ENCODE measurements around the gene SORBS2. TPM values are rescaled to one million over a fixed set of nuclear protein-coding genes. Genes with fewer than 3 reads are reported as not detected.

Gene SORBS2
- total and polyA plus RNA-seq, 2 of the 8 experiments (the other 6 are each of a cell fraction or from before 2014, with no cell fraction given) = 73.0 to 87.1 TPM

DNA sequence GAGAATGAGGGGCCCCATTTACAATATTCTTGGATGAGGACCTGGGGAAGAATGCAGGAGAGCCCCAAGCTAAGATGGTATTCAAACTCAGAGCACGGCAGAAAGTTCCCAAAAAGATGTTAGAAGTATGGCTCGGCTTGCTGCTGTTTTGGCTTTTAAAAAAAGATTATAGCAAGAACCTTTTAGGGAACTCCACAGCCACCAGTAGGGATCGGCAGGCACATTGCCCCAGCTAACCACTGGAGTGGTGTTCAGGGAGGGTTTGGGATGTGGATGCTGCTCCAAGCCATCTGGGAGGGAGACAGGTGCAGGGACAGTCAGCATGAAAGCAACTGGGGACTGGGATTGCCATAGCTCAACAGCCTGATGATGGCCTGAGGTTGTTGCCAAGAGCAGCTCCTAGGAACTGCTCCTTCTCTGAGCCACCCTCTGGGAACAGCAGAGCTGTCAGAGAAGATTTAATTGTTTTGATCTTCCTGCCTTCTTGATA lies 63.0 kb downstream of the SORBS2 start (continued):
- TF ChIP-seq, protein P1, sequence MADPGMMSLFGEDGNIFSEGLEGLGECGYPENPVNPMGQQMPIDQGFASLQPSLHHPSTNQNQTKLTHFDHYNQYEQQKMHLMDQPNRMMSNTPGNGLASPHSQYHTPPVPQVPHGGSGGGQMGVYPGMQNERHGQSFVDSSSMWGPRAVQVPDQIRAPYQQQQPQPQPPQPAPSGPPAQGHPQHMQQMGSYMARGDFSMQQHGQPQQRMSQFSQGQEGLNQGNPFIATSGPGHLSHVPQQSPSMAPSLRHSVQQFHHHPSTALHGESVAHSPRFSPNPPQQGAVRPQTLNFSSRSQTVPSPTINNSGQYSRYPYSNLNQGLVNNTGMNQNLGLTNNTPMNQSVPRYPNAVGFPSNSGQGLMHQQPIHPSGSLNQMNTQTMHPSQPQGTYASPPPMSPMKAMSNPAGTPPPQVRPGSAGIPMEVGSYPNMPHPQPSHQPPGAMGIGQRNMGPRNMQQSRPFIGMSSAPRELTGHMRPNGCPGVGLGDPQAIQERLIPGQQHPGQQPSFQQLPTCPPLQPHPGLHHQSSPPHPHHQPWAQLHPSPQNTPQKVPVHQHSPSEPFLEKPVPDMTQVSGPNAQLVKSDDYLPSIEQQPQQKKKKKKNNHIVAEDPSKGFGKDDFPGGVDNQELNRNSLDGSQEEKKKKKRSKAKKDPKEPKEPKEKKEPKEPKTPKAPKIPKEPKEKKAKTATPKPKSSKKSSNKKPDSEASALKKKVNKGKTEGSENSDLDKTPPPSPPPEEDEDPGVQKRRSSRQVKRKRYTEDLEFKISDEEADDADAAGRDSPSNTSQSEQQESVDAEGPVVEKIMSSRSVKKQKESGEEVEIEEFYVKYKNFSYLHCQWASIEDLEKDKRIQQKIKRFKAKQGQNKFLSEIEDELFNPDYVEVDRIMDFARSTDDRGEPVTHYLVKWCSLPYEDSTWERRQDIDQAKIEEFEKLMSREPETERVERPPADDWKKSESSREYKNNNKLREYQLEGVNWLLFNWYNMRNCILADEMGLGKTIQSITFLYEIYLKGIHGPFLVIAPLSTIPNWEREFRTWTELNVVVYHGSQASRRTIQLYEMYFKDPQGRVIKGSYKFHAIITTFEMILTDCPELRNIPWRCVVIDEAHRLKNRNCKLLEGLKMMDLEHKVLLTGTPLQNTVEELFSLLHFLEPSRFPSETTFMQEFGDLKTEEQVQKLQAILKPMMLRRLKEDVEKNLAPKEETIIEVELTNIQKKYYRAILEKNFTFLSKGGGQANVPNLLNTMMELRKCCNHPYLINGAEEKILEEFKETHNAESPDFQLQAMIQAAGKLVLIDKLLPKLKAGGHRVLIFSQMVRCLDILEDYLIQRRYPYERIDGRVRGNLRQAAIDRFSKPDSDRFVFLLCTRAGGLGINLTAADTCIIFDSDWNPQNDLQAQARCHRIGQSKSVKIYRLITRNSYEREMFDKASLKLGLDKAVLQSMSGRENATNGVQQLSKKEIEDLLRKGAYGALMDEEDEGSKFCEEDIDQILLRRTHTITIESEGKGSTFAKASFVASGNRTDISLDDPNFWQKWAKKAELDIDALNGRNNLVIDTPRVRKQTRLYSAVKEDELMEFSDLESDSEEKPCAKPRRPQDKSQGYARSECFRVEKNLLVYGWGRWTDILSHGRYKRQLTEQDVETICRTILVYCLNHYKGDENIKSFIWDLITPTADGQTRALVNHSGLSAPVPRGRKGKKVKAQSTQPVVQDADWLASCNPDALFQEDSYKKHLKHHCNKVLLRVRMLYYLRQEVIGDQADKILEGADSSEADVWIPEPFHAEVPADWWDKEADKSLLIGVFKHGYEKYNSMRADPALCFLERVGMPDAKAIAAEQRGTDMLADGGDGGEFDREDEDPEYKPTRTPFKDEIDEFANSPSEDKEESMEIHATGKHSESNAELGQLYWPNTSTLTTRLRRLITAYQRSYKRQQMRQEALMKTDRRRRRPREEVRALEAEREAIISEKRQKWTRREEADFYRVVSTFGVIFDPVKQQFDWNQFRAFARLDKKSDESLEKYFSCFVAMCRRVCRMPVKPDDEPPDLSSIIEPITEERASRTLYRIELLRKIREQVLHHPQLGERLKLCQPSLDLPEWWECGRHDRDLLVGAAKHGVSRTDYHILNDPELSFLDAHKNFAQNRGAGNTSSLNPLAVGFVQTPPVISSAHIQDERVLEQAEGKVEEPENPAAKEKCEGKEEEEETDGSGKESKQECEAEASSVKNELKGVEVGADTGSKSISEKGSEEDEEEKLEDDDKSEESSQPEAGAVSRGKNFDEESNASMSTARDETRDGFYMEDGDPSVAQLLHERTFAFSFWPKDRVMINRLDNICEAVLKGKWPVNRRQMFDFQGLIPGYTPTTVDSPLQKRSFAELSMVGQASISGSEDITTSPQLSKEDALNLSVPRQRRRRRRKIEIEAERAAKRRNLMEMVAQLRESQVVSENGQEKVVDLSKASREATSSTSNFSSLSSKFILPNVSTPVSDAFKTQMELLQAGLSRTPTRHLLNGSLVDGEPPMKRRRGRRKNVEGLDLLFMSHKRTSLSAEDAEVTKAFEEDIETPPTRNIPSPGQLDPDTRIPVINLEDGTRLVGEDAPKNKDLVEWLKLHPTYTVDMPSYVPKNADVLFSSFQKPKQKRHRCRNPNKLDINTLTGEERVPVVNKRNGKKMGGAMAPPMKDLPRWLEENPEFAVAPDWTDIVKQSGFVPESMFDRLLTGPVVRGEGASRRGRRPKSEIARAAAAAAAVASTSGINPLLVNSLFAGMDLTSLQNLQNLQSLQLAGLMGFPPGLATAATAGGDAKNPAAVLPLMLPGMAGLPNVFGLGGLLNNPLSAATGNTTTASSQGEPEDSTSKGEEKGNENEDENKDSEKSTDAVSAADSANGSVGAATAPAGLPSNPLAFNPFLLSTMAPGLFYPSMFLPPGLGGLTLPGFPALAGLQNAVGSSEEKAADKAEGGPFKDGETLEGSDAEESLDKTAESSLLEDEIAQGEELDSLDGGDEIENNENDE (IDR thresholded peaks at IDR 0.05; ENCODE audit: insufficient replicate concordance, low read length) = no peak
- TF ChIP-seq RFX5 (IDR thresholded peaks at IDR 0.05; ENCODE audit: borderline replicate concordance, low read depth, low read length) = no peak
- TF ChIP-seq BCL11A (IDR thresholded peaks at IDR 0.05; ENCODE audit: low read depth in 2 of 2, low read length in 2 of 2) = no peak
- TF ChIP-seq, protein P2, sequence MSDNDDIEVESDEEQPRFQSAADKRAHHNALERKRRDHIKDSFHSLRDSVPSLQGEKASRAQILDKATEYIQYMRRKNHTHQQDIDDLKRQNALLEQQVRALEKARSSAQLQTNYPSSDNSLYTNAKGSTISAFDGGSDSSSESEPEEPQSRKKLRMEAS (IDR thresholded peaks at IDR 0.05) = no peak
- TF ChIP-seq EZH2 (IDR thresholded peaks at IDR 0.05; ENCODE audit: low read depth, low read length, severe bottlenecking) = no peak
- no peak for TF ChIP-seq GTF2F1 (IDR thresholded peaks at IDR 0.05; ENCODE audit: borderline replicate concordance, low read depth, low read length)
- no peak for TF ChIP-seq TBP (IDR thresholded peaks at IDR 0.05; ENCODE audit: low read depth, low read length)
- no peak for TF ChIP-seq TEAD4 (IDR thresholded peaks at IDR 0.05; ENCODE audit: low read depth, low read length)
- no peak for TF ChIP-seq TAF1 (IDR thresholded peaks at IDR 0.05; ENCODE audit: low read depth, low read length)
- TF ChIP-seq SIN3A (conservative IDR thresholded peaks at IDR 0.05 in 1 of 2, IDR thresholded peaks at IDR 0.05 in 1 of 2; ENCODE audit: low read depth in 1 of 2, low read length in 2 of 2) = no peak
- no peak for TF ChIP-seq POLR2AphosphoS5 (IDR thresholded peaks at IDR 0.05; ENCODE audit: low read depth, low read length)
- TF ChIP-seq BACH1 (IDR thresholded peaks at IDR 0.05; ENCODE audit: low read length) = no peak
